Tibial nerve (tissue), 4 donors: Measurements from ENCODE around the gene AOPEP. TPM values are rescaled to one million over a fixed set of nuclear protein-coding genes. Genes with fewer than 3 reads are reported as not detected.

Experiments used
- DNase-seq, 2 donors: peaks; one replicate each; pipeline ENCODE4 v3.0.0-alpha.2; 2019; ENCODE audit warnings: low spot score in 2 of 2
- H3K27ac ChIP-seq, 4 donors: fragments of 200-600 bp; sonication (generic) in 3 of 4; one replicate each; pipeline ENCODE4 v1.5.1; 2017 to 2019; ENCODE audit warnings: mild to moderate bottlenecking in 1 of 4
- H3K27me3 ChIP-seq, 2 donors: fragments of 200-600 bp; sonication (generic) in 1 of 2; one replicate each; pipeline versions ENCODE4 v1.5.1 to v1.6.0; 2017 to 2019
- H3K36me3 ChIP-seq, 3 donors: fragments of 200-600 bp; sonication (generic); one replicate each; pipeline ENCODE4 v1.5.1; 2018 to 2019
- H3K4me1 ChIP-seq, 4 donors: fragments of 200-600 bp; sonication (generic) in 3 of 4; one replicate each; pipeline ENCODE4 v1.5.1; 2017 to 2019
- H3K4me3 ChIP-seq, 4 donors: fragments of 200-600 bp; sonication (generic) in 3 of 4; one replicate each; pipeline ENCODE4 v1.5.1; 2017 to 2019; ENCODE audit warnings: mild to moderate bottlenecking in 1 of 4, moderate library complexity in 1 of 4
- H3K9me3 ChIP-seq, 4 donors: fragments of 200-600 bp; sonication (generic) in 3 of 4; one replicate each; pipeline ENCODE4 v1.5.1; 2017 to 2019
- EP300 ChIP-seq, 2 donors: sonication (generic); formaldehyde crosslinking; IDR thresholded peaks; one replicate each; pipeline ENCODE4 v1.6.1; 2017; ENCODE audit warnings: antibody characterized with exemption in 2 of 2, mild to moderate bottlenecking in 1 of 2
- POLR2A ChIP-seq, 2 donors: fragments of 450-650 bp; IDR thresholded peaks; one replicate each; pipeline ENCODE4 v1.6.1; 2017; ENCODE audit warnings: antibody characterized with exemption in 2 of 2, mild to moderate bottlenecking in 2 of 2, moderate library complexity in 2 of 2
- WGBS, 2 donors: methylation state at CpG; one replicate each; pipeline ENCODE4 v1.1.5; 2018; 5-methylcytosine and 5-hydroxymethylcytosine counted together
- total RNA-seq, 4 donors: library from RNA; depleted of rRNA; stranded (reverse); fragments of >200 nt; gene quantifications; one replicate each; pipeline ENCODE4 v1.1.0, GENCODE V29; 2016
- TF ChIP-seq, protein P1 (sequence below), 5 experiments: fragments of 200-600 bp in 3 of 5; fragments of 450-650 bp in 2 of 5; sonication (generic) in 3 of 5; IDR thresholded peaks; one replicate each; pipeline ENCODE4 v1.5.1; 2016 to 2019; ENCODE audit warnings: antibody characterized with exemption in 5 of 5, mild to moderate bottlenecking in 3 of 5, moderate library complexity in 2 of 5

The AOPEP gene
- total RNA-seq, 4 donors from 2014 or later, result 236 to 323 (median 265) TPM

DNA sequence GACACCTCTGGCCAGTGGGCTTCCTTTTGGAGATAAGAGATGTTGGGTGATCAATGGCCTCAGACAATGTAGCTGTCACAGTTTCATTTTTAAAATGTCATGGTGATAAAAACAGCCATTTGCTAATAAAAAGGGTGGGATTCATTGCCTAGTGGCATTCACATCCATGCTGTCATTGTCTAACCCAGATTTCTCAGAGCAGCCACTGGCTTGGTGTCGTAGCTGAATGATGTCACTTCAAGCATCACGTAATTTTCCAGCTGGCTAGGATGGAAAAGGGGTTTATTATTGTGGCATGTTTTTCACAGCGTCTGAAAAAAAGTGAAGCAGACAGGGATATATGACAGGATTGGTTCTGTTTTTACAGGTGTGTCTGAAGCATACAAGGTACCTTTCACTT is 184.7 kb downstream of the AOPEP start:
- DNase-seq, result no peak
- TF ChIP-seq, protein P1, sequence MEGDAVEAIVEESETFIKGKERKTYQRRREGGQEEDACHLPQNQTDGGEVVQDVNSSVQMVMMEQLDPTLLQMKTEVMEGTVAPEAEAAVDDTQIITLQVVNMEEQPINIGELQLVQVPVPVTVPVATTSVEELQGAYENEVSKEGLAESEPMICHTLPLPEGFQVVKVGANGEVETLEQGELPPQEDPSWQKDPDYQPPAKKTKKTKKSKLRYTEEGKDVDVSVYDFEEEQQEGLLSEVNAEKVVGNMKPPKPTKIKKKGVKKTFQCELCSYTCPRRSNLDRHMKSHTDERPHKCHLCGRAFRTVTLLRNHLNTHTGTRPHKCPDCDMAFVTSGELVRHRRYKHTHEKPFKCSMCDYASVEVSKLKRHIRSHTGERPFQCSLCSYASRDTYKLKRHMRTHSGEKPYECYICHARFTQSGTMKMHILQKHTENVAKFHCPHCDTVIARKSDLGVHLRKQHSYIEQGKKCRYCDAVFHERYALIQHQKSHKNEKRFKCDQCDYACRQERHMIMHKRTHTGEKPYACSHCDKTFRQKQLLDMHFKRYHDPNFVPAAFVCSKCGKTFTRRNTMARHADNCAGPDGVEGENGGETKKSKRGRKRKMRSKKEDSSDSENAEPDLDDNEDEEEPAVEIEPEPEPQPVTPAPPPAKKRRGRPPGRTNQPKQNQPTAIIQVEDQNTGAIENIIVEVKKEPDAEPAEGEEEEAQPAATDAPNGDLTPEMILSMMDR (IDR thresholded peaks at IDR 0.05), result no peak
- no peak for TF ChIP-seq POLR2A (IDR thresholded peaks at IDR 0.05)
- no peak for TF ChIP-seq EP300 (IDR thresholded peaks at IDR 0.05)
- H3K27ac ChIP-seq, result peak overlapping the region in 2 of 4 donors; percentile 13 to 33
- H3K9me3 ChIP-seq, result no peaks in the 10 kb centered on the region
- H3K36me3 ChIP-seq, result no peaks in the 10 kb centered on the region
- H3K4me1 ChIP-seq, result peaks cover 0 to 47% (median 13%) of the 10 kb centered on the region in 4 donors
- H3K4me3 ChIP-seq, result no peak overlapping the region
- no peaks in the 10 kb centered on the region for H3K27me3 ChIP-seq
- WGBS, 2 donors, result 43 to 54% methylated on average over 3 of the region's 3 CpGs

DNA sequence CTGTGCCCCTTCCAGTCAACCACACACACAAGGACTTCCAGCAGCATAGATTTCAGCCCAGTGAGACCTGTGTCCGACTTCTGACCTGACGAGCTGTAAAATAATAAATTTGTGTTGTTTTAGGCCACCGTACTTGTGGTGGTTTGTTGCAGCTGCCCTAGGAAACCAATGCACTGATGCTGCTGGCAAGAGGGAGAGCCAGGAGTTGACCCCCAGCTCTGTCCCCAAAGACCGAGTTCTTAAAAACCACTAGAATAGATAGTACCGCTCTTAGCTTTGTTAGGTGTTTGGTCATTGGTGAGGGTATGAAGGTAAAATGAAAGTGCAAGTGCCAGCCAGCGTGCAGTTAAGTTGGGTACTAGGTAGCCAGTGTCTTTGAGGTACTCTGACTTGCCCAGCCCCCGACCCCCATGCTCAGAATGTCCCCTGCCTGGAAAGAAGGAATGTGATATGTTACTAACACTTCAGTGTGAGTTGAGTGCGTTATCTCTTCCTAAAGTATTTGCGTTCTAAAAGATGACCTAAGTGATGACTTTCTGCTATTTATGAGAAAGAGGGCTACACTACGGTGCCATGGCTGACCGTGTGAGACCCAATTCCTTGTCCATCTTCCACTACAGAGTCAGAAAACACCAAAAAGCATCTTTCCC is 185.6 kb downstream of the AOPEP start:
- peaks cover 0 to 43% (median 9%) of the 10 kb centered on the region in 4 donors for H3K4me1 ChIP-seq
- H3K36me3 ChIP-seq, result no peaks in the 10 kb centered on the region
- H3K27me3 ChIP-seq, result no peaks in the 10 kb centered on the region
- no peak for DNase-seq
- H3K4me3 ChIP-seq, result no peak overlapping the region
- peak overlapping the region in 1 of 4 donors; percentile 33 for H3K27ac ChIP-seq
- 90 to 95% methylated on average over 11 of the region's 11 CpGs for WGBS, 2 donors
- H3K9me3 ChIP-seq, result no peaks in the 10 kb centered on the region
- TF ChIP-seq EP300 (IDR thresholded peaks at IDR 0.05), result no peak
- TF ChIP-seq, protein P1 (IDR thresholded peaks at IDR 0.05), result no peak
- TF ChIP-seq POLR2A (IDR thresholded peaks at IDR 0.05), result no peak

DNA sequence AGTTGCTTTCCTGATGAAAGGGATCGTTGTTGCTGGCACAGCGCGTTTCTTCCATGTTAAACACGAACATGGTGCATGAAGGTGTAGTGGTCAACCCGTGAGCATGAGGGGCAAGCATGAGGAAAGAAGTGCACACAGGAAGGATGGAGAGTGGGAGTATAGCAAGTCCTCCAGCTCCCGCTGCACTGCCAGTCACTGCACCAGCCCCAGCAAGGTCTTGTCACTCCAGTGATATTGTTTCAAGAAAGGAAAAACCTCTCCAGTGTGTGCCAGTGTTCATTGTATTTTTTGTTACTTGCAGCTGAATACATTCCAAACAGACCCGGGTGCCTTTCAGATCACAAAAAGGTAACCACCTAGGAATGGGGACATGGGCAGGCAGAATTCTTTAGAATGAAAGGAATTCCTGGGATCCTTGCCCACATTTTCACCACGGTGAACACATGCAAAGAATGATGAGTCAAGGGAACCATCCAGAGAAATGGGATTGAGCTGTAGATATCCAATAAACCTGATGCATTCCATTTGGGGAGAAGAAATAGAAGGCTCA is 186.3 kb downstream of the AOPEP start:
- Histone ChIP-seq H3K4me1 (peaks cover 0 to 37% (median 6%) of the 10 kb centered on the region in 4 donors), H3K27ac (no peak overlapping the region), H3K4me3 (no peak overlapping the region), H3K36me3 (no peaks in the 10 kb centered on the region), H3K9me3 (no peaks in the 10 kb centered on the region), H3K27me3 (no peaks in the 10 kb centered on the region)
- WGBS, 2 donors, result 70 to 72% methylated on average over 8 of the region's 8 CpGs
- DNase-seq, result no peak
- TF ChIP-seq EP300 (IDR thresholded peaks at IDR 0.05) (no peak), POLR2A (IDR thresholded peaks at IDR 0.05) (no peak)
- TF ChIP-seq, protein P1 (IDR thresholded peaks at IDR 0.05), result no peak

DNA sequence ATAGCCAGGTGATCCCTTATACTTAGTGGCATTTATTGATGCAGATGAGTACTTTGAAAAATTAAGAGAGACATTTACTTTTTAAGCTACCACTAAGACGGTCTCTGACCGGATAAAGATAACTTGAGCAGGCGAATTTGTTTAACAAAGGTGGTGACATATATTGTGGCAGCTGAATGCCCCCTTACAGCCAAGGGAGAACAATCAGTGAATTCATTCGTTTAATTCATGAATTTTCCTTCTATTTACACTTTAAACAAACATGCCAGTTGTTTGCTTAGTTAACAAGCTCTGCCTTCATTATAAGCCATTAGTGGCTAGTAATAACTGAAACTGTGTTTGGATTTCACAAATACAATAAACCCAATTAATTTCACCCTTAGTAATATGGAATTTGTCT is 187.1 kb downstream of the AOPEP start:
- WGBS, 2 donors, result 56% methylated on average over 4 of the region's 4 CpGs
- Histone ChIP-seq H3K27me3 (no peaks in the 10 kb centered on the region), H3K36me3 (no peaks in the 10 kb centered on the region), H3K4me1 (peaks cover 0 to 29% (median 2%) of the 10 kb centered on the region in 4 donors), H3K27ac (peak overlapping the region in 2 of 4 donors; percentile 48 to 54), H3K4me3 (no peak overlapping the region), H3K9me3 (no peaks in the 10 kb centered on the region)
- TF ChIP-seq EP300 (IDR thresholded peaks at IDR 0.05) (no peak), POLR2A (IDR thresholded peaks at IDR 0.05) (no peak)
- TF ChIP-seq, protein P1 (IDR thresholded peaks at IDR 0.05), result no peak
- no peak for DNase-seq
